Endodermal cell (in vitro differentiated cells): ENCODE results near the gene ARNT2. TPM values are rescaled to one million over a fixed set of nuclear protein-coding genes. Genes with fewer than 3 reads are reported as not detected.
A peak's percentile ranks its signal among the peaks of the same experiment; 100 is the strongest.

Experiments used
- DNase-seq: peaks from one replicate; pipeline ENCODE4 v3.0.0-alpha.2; 2017
- H3K27ac ChIP-seq: 2 replicates; pipeline ENCODE4 v1.5.1; 2013; ENCODE audit warnings: mild to moderate bottlenecking, low read depth, low read length, moderate library complexity
- H3K27me3 ChIP-seq: 2 replicates; pipeline ENCODE4 v1.6.1; 2013; ENCODE audit warnings: mild to moderate bottlenecking, low read length, moderate library complexity; ENCODE audit not compliant: insufficient read depth, control insufficient read depth, poor library complexity, severe bottlenecking
- H3K36me3 ChIP-seq: 2 replicates; pipeline ENCODE4 v1.7.0; 2013; ENCODE audit warnings: mild to moderate bottlenecking, low read length, moderate library complexity; ENCODE audit not compliant: control insufficient read depth, insufficient read depth
- H3K4me1 ChIP-seq: one replicate; pipeline ENCODE4 v1.7.0; 2013; ENCODE audit warnings: low read length; ENCODE audit not compliant: control insufficient read depth, insufficient read depth
- H3K4me3 ChIP-seq: 2 replicates; pipeline ENCODE4 v1.5.1; 2013; ENCODE audit warnings: mild to moderate bottlenecking, low read length, moderate library complexity
- H3K9ac ChIP-seq: 2 replicates; pipeline ENCODE4 v1.6.1; 2013; ENCODE audit warnings: mild to moderate bottlenecking, low read length, moderate library complexity; ENCODE audit not compliant: poor library complexity, severe bottlenecking; ENCODE audit errors: extremely low read depth
- H3K9me3 ChIP-seq: 2 replicates; pipeline ENCODE4 v1.6.1; 2013; ENCODE audit warnings: mild to moderate bottlenecking, low read length, moderate library complexity; ENCODE audit not compliant: control insufficient read depth
- H3K27ac Mint-ChIP-seq: 2 replicates; pipeline ENCODE4 v1.8.0; 2020; ENCODE audit warnings: mixed read lengths
- H3K27me3 Mint-ChIP-seq: 2 replicates; pipeline ENCODE4 v1.8.0; 2021; ENCODE audit warnings: mild to moderate bottlenecking, mixed read lengths; ENCODE audit not compliant: insufficient read depth
- H3K36me3 Mint-ChIP-seq: 2 replicates; pipeline ENCODE4 v1.8.0; 2020; ENCODE audit warnings: low read depth, mixed read lengths
- H3K4me1 Mint-ChIP-seq: 2 replicates; pipeline ENCODE4 v1.8.0; 2020; ENCODE audit warnings: mixed read lengths
- H3K4me3 Mint-ChIP-seq: 2 replicates; pipeline ENCODE4 v1.8.0; 2020; ENCODE audit warnings: mild to moderate bottlenecking, moderate library complexity, mixed read lengths
- H3K9me3 Mint-ChIP-seq: 2 replicates; pipeline ENCODE4 v1.8.0; 2020; ENCODE audit warnings: mild to moderate bottlenecking, mixed read lengths
- WGBS, 2 experiments: methylation state at CpG; one replicate each; pipeline versions ENCODE4 v1.1.5 to v1.1.7; 2013; ENCODE audit warnings: missing lambda C conversion rate in 2 of 2, mixed read lengths in 1 of 2; ENCODE audit not compliant: insufficient coverage in 1 of 2, insufficient read length in 1 of 2; 5-methylcytosine and 5-hydroxymethylcytosine counted together
- total RNA-seq, 2 donors: library from RNA; stranded (reverse); fragmentation: NEBNext Ultra II Directional in 1 of 2; extraction: Animal tissue kit (Norgen Biotek cat#: 25700) in 1 of 2; gene quantifications; 2 replicates in 1 of 2; 3 replicates in 1 of 2; pipeline ENCODE4 v1.2.1, GENCODE V29; 2021
- TF ChIP-seq, protein P1 (sequence below): fragments of 200-600 bp; sonication (generic); conservative IDR thresholded peaks from 2 replicates; pipeline ENCODE4 v1.5.0; 2021; ENCODE audit warnings: antibody characterized with exemption, mild to moderate bottlenecking

Gene ARNT2
- total RNA-seq, 2 donors from 2014 or later = 8.0 to 15.9 TPM

GRCh38 chr15:80562846-80563245, 158.7 kb downstream of the ARNT2 start:
- Histone ChIP-seq H3K27ac (no peak overlapping the region), H3K27me3 (no peaks in the 10 kb centered on the region), H3K9ac (no peak overlapping the region), H3K9me3 (no peaks in the 10 kb centered on the region), H3K36me3 (no peaks in the 10 kb centered on the region), H3K4me1 (peaks cover 6% of the 10 kb centered on the region), H3K4me3 (no peak overlapping the region)
- no peaks in the 10 kb centered on the region for H3K9me3 Mint-ChIP-seq
- TF ChIP-seq, protein P1, sequence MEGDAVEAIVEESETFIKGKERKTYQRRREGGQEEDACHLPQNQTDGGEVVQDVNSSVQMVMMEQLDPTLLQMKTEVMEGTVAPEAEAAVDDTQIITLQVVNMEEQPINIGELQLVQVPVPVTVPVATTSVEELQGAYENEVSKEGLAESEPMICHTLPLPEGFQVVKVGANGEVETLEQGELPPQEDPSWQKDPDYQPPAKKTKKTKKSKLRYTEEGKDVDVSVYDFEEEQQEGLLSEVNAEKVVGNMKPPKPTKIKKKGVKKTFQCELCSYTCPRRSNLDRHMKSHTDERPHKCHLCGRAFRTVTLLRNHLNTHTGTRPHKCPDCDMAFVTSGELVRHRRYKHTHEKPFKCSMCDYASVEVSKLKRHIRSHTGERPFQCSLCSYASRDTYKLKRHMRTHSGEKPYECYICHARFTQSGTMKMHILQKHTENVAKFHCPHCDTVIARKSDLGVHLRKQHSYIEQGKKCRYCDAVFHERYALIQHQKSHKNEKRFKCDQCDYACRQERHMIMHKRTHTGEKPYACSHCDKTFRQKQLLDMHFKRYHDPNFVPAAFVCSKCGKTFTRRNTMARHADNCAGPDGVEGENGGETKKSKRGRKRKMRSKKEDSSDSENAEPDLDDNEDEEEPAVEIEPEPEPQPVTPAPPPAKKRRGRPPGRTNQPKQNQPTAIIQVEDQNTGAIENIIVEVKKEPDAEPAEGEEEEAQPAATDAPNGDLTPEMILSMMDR = peak; percentile 18
- H3K27ac Mint-ChIP-seq = no peak overlapping the region
- no peak overlapping the region for H3K4me3 Mint-ChIP-seq
- peaks cover 29% of the 10 kb centered on the region for H3K4me1 Mint-ChIP-seq
- H3K27me3 Mint-ChIP-seq = no peaks in the 10 kb centered on the region
- no peak for DNase-seq
- H3K36me3 Mint-ChIP-seq = peaks cover 11% of the 10 kb centered on the region
- 92 to 97% methylated on average over 8 to 11 of the region's 11 CpGs for WGBS, 2 experiments

- TF ChIP-seq, protein P1 = no peak
- no peaks in the 10 kb centered on the region for H3K9me3 ChIP-seq
- no peak overlapping the region for H3K9ac ChIP-seq
- peaks cover 35% of the 10 kb centered on the region for H3K4me1 Mint-ChIP-seq
- H3K36me3 ChIP-seq = no peaks in the 10 kb centered on the region
- no peak overlapping the region for H3K27ac ChIP-seq
- 90 to 93% methylated on average over 3 to 7 of the region's 7 CpGs for WGBS, 2 experiments
- peaks cover 11% of the 10 kb centered on the region for H3K36me3 Mint-ChIP-seq
- H3K4me3 Mint-ChIP-seq = no peak overlapping the region
- H3K27ac Mint-ChIP-seq = no peak overlapping the region
- H3K27me3 Mint-ChIP-seq = no peaks in the 10 kb centered on the region
- H3K9me3 Mint-ChIP-seq = no peaks in the 10 kb centered on the region
- H3K27me3 ChIP-seq = no peaks in the 10 kb centered on the region
- no peak overlapping the region for H3K4me3 ChIP-seq
- H3K4me1 ChIP-seq = peaks cover 6% of the 10 kb centered on the region
- DNase-seq = no peak
Measured at GRCh38 chr15:80563372-80563997, 159.3 kb downstream of the ARNT2 start.

DNA sequence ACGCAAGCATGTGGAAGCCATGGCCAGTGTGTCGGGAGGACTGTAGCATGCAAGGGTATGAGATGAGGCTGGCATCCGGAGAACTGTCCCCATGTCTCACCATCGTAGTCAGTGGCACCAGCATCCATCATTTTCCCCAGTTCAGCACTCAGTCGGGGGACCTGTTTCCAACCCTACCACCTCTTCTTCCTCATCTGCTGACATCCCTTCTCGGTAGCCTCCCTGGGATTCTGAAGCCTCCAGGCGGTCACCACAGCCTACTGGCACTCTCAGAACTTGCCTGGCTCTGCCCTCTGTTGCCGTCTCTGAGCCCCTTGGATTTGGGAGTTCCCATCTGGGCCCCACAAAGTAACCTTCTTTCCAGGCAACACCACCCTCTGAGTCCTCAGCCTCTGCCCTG, 159.9 kb downstream of the ARNT2 start:
- 87 to 93% methylated on average over 7 to 8 of the region's 8 CpGs for WGBS, 2 experiments
- DNase-seq = no peak
- no peaks in the 10 kb centered on the region for H3K9me3 ChIP-seq
- Mint-ChIP-seq H3K27me3 (no peaks in the 10 kb centered on the region), H3K27ac (no peak overlapping the region), H3K9me3 (no peaks in the 10 kb centered on the region), H3K4me1 (peaks cover 32% of the 10 kb centered on the region), H3K4me3 (no peak overlapping the region), H3K36me3 (peaks cover 11% of the 10 kb centered on the region)
- no peak overlapping the region for H3K9ac ChIP-seq
- no peaks in the 10 kb centered on the region for H3K36me3 ChIP-seq
- peaks cover 6% of the 10 kb centered on the region for H3K4me1 ChIP-seq
- H3K27me3 ChIP-seq = no peaks in the 10 kb centered on the region
- no peak overlapping the region for H3K27ac ChIP-seq
- TF ChIP-seq, protein P1 = no peak
- H3K4me3 ChIP-seq = no peak overlapping the region
